ENCODE measurements around the gene DEGS2. TPM values are rescaled to one million over a fixed set of nuclear protein-coding genes. Genes with fewer than 3 reads are reported as not detected.

DEGS2 gene
- polyA plus RNA-seq, 2 of the 4 experiments (the other 2 are of a cell fraction), result 0.93 to 2.3 TPM

DNA sequence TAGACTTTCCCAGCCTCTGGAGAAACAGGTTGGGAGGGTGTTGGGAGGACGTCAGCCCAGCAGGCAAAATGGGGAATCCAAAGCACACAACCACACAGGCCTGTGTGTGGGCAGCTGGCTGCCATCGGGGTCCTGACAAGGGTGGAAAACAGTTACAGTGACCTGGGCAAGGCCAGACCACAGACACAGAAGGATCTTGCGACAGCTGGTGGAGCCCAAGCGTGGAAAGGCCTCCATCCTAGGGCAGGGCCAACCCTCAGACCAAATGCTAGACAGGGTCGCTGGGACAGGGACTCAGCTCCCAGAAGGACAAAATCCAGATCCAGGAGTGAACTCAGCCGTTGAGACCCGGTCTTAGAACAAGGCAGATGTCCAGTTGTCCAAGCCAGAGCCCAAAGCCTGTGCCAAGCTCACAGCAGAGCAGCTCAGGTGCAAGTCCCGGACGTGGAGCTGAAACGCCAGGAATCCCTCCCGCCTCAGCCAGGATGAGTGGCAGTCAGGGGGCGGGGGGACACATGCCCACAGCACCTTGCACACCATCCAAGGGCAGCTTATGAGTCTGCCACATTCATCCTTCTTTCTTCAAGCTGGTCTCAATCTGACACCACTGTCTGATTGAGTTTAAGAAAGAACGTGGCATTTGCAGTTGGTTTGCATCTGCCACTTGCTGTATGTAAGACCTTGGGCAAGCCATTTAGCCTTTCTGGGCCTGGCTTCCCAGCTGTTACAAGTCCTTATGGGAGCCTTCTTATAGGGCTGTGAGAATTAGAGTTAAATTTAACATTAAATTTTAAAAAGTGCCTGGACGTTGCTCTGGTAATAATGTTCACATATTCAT lies 37.6 kb downstream of the DEGS2 start:
- H3K4me1 ChIP-seq, result no peaks in the 10 kb centered on the region
- ChIA-PET CTCF (interaction anchor here (0.9 to 7.2 kb wide), 9 partner anchors 10 to 139 kb away, joined by 3 to 72 read pairs (median 4); no protein-coding TSS in a partner anchor), POLR2A (no interaction called here)
- TF ChIP-seq SREBF2 (IDR thresholded peaks at IDR 0.05) (no peak), HDAC2 (IDR thresholded peaks at IDR 0.05) (no peak), FOXS1 (CRISPR knock-in tag; IDR thresholded peaks at IDR 0.05) (no peak), CBX2 (IDR thresholded peaks at IDR 0.05; ENCODE audit: borderline replicate concordance, low read depth) (no peak), MYC (IDR thresholded peaks at IDR 0.05; ENCODE audit: borderline replicate concordance, low read length) (no peak), EHF (CRISPR knock-in tag; IDR thresholded peaks at IDR 0.05) (no peak), PHF8 (IDR thresholded peaks at IDR 0.05; ENCODE audit: borderline replicate concordance, low read depth) (no peak), HOXB13 (CRISPR knock-in tag; IDR thresholded peaks at IDR 0.05; ENCODE audit: low read depth) (no peak), GATA3 (IDR thresholded peaks at IDR 0.05; ENCODE audit: borderline replicate concordance) (no peak)
- TF ChIP-seq, protein P1, sequence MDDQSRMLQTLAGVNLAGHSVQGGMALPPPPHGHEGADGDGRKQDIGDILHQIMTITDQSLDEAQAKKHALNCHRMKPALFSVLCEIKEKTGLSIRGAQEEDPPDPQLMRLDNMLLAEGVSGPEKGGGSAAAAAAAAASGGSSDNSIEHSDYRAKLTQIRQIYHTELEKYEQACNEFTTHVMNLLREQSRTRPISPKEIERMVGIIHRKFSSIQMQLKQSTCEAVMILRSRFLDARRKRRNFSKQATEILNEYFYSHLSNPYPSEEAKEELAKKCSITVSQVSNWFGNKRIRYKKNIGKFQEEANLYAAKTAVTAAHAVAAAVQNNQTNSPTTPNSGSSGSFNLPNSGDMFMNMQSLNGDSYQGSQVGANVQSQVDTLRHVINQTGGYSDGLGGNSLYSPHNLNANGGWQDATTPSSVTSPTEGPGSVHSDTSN (IDR thresholded peaks at IDR 0.05), result no peak
- TF ChIP-seq, protein P2, sequence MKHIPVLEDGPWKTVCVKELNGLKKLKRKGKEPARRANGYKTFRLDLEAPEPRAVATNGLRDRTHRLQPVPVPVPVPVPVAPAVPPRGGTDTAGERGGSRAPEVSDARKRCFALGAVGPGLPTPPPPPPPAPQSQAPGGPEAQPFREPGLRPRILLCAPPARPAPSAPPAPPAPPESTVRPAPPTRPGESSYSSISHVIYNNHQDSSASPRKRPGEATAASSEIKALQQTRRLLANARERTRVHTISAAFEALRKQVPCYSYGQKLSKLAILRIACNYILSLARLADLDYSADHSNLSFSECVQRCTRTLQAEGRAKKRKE (CRISPR knock-in tag; IDR thresholded peaks at IDR 0.05; ENCODE audit: low read depth), result no peak
- TF ChIP-seq, protein P3, sequence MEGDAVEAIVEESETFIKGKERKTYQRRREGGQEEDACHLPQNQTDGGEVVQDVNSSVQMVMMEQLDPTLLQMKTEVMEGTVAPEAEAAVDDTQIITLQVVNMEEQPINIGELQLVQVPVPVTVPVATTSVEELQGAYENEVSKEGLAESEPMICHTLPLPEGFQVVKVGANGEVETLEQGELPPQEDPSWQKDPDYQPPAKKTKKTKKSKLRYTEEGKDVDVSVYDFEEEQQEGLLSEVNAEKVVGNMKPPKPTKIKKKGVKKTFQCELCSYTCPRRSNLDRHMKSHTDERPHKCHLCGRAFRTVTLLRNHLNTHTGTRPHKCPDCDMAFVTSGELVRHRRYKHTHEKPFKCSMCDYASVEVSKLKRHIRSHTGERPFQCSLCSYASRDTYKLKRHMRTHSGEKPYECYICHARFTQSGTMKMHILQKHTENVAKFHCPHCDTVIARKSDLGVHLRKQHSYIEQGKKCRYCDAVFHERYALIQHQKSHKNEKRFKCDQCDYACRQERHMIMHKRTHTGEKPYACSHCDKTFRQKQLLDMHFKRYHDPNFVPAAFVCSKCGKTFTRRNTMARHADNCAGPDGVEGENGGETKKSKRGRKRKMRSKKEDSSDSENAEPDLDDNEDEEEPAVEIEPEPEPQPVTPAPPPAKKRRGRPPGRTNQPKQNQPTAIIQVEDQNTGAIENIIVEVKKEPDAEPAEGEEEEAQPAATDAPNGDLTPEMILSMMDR (IDR thresholded peaks at IDR 0.05), result no peak
- no peak overlapping the region for H3K27ac ChIP-seq
- no peak for FAIRE-seq
- no peak overlapping the region for H3K4me3 ChIP-seq
- no peaks in the 10 kb centered on the region for H3K9me3 ChIP-seq
- no peak overlapping the region for H3K4me2 ChIP-seq
- ATAC-seq, result no peak
- DNase-seq (ENCODE audit: low read depth in 1 of 2, low spot score in 1 of 2), result no peak
- WGBS (ENCODE audit: missing lambda C conversion rate), result 86% methylated on average over 11 of the region's 14 CpGs

DNA sequence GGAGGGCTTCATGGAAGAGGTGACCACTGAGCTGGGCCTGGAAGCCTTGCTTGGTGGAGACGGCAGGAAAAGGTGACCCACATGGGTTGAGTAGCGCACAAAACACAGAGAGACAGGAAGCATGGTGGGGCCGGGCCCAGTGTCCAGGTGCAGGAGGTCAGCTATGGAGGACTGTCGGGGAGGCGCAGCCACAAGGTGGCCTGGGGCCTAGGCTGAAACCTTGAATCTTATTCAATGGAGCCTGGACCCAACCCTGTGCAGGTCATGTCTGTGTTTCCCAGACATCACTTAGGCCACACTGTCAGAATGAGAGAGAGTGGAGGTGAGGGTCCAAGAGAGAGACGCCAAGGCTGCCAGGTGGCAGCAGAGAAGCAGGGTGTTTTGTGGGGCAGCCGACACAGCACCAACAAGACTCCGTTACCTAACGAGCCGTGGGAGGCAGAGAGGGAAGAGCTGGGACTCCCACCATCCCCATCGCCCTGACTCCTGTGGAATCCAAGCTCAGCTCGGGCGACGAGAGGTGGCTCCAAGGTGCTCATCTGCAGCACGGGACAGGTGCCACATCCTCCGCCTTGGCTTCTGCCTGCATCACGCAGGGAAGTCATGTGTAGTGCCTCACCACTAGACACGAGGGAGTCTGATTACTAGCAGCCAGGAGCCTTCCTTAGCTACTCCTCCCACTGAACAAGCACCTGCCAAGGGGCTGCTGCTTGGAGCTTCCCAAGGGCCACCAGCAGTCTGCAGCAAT lies 38.7 kb downstream of the DEGS2 start:
- DNase-seq (ENCODE audit: low read depth in 1 of 2, low spot score in 1 of 2) (no peak), ATAC-seq (no peak), FAIRE-seq (no peak)
- H3K9me3 ChIP-seq, result no peaks in the 10 kb centered on the region
- no peak overlapping the region for H3K4me2 ChIP-seq
- TF ChIP-seq TP53 (CRISPR knock-in tag; IDR thresholded peaks at IDR 0.05), result no peak
- no peak for TF ChIP-seq NFE2L2 (conservative IDR thresholded peaks at IDR 0.05; ENCODE audit: low read length)
- no peak for TF ChIP-seq ESRRA (IDR thresholded peaks at IDR 0.05; ENCODE audit: borderline replicate concordance, low read length)
- TF ChIP-seq RFX5 (IDR thresholded peaks at IDR 0.05), result no peak
- TF ChIP-seq NR3C1 (IDR thresholded peaks at IDR 0.05), result no peak
- no peak for TF ChIP-seq FOSL2 (IDR thresholded peaks at IDR 0.05)
- TF ChIP-seq FOSL2 (CRISPR knock-in tag; IDR thresholded peaks at IDR 0.05), result no peak
- TF ChIP-seq, protein P4, sequence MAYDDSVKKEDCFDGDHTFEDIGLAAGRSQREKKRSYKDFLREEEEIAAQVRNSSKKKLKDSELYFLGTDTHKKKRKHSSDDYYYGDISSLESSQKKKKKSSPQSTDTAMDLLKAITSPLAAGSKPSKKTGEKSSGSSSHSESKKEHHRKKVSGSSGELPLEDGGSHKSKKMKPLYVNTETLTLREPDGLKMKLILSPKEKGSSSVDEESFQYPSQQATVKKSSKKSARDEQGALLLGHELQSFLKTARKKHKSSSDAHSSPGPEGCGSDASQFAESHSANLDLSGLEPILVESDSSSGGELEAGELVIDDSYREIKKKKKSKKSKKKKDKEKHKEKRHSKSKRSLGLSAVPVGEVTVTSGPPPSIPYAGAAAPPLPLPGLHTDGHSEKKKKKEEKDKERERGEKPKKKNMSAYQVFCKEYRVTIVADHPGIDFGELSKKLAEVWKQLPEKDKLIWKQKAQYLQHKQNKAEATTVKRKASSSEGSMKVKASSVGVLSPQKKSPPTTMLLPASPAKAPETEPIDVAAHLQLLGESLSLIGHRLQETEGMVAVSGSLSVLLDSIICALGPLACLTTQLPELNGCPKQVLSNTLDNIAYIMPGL (CRISPR knock-in tag; IDR thresholded peaks at IDR 0.05; ENCODE audit: borderline replicate concordance), result no peak
- TF ChIP-seq, protein P5, sequence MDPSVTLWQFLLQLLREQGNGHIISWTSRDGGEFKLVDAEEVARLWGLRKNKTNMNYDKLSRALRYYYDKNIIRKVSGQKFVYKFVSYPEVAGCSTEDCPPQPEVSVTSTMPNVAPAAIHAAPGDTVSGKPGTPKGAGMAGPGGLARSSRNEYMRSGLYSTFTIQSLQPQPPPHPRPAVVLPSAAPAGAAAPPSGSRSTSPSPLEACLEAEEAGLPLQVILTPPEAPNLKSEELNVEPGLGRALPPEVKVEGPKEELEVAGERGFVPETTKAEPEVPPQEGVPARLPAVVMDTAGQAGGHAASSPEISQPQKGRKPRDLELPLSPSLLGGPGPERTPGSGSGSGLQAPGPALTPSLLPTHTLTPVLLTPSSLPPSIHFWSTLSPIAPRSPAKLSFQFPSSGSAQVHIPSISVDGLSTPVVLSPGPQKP (IDR thresholded peaks at IDR 0.05; ENCODE audit: low read depth, low read length), result no peak
- TF ChIP-seq, protein P2 (CRISPR knock-in tag; IDR thresholded peaks at IDR 0.05; ENCODE audit: low read depth), result no peak
- TF ChIP-seq BHLHE40 (IDR thresholded peaks at IDR 0.05; ENCODE audit: low read depth, low read length), result no peak
- TF ChIP-seq JUNB (IDR thresholded peaks at IDR 0.05), result no peak
- TF ChIP-seq, protein P6, sequence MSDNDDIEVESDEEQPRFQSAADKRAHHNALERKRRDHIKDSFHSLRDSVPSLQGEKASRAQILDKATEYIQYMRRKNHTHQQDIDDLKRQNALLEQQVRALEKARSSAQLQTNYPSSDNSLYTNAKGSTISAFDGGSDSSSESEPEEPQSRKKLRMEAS (IDR thresholded peaks at IDR 0.05), result no peak
- TF ChIP-seq TFCP2L1 (CRISPR knock-in tag; IDR thresholded peaks at IDR 0.05), result no peak
- no peak for TF ChIP-seq CHD2 (IDR thresholded peaks at IDR 0.05; ENCODE audit: low read length, partially characterized antibody)
- no peak for TF ChIP-seq HOXA7 (CRISPR knock-in tag; IDR thresholded peaks at IDR 0.05)
- no peak for TF ChIP-seq FOXS1 (CRISPR knock-in tag; IDR thresholded peaks at IDR 0.05)
- no peak for TF ChIP-seq HEYL (CRISPR knock-in tag; IDR thresholded peaks at IDR 0.05)
- TF ChIP-seq CEBPB (IDR thresholded peaks at IDR 0.05), result no peak
- H3K4me3 ChIP-seq, result no peak overlapping the region
- CTCF ChIA-PET, result interaction anchor here (1.1 to 7.2 kb wide), 7 partner anchors 9 to 139 kb away, joined by 3 to 72 read pairs (median 7); no protein-coding TSS in a partner anchor
- no peaks in the 10 kb centered on the region for H3K4me1 ChIP-seq
- WGBS (ENCODE audit: missing lambda C conversion rate), result 86% methylated on average over 18 of the region's 18 CpGs
- POLR2A ChIA-PET, result no interaction called here
- H3K27ac ChIP-seq, result no peak overlapping the region

Measured in A549 (cell line).